Spinal cord (tissue), 10 donors: ENCODE results near the gene GAS7. TPM values are rescaled to one million over a fixed set of nuclear protein-coding genes. Genes with fewer than 3 reads are reported as not detected.

ENCODE experiments used
- DNase-seq, 6 donors: peaks; one replicate each; pipeline versions ENCODE4 v3.0.0 to v3.0.0-alpha.2; 2013 to 2015; ENCODE audit warnings: low spot score in 6 of 6, low read depth in 4 of 6
- H3K27ac ChIP-seq: one replicate; pipeline ENCODE4 v1.5.1; 2013; ENCODE audit warnings: low read depth, low read length, control low read depth
- H3K27me3 ChIP-seq: one replicate; pipeline ENCODE4 v1.6.1; 2013; ENCODE audit warnings: low read length; ENCODE audit not compliant: control insufficient read depth, insufficient read depth
- H3K36me3 ChIP-seq: one replicate; pipeline ENCODE4 v1.6.1; 2013; ENCODE audit warnings: low read length; ENCODE audit not compliant: control insufficient read depth, insufficient read depth
- H3K4me1 ChIP-seq: one replicate; pipeline ENCODE4 v1.6.1; 2013; ENCODE audit warnings: low read length; ENCODE audit not compliant: control insufficient read depth, insufficient read depth
- H3K4me3 ChIP-seq: one replicate; pipeline ENCODE4 v1.5.1; 2013; ENCODE audit warnings: low read depth, low read length, control low read depth
- H3K9me3 ChIP-seq: one replicate; pipeline ENCODE4 v1.6.1; 2013; ENCODE audit warnings: low read length; ENCODE audit not compliant: control insufficient read depth, insufficient read depth
- WGBS: methylation state at CpG from one replicate; pipeline ENCODE4 v1.1.5; 2013; ENCODE audit warnings: missing lambda C conversion rate; ENCODE audit not compliant: insufficient coverage; 5-methylcytosine and 5-hydroxymethylcytosine counted together
- polyA plus RNA-seq, 2 donors: library from polyadenylated mRNA; unstranded; fragments of 120-200 nt; gene quantifications; one replicate each; pipeline ENCODE4 v1.2.1, GENCODE V29; 2013; ENCODE audit not compliant: insufficient read length in 2 of 2
- total RNA-seq, 2 donors: library from RNA; depleted of rRNA in 1 of 2; stranded (reverse); fragments of 120-200 nt in 1 of 2; fragments of >200 nt in 1 of 2; gene quantifications; one replicate each; pipeline versions ENCODE4 v1.2.3 to v1.2.4, GENCODE V29; 2013 to 2014
- donor health status: healthy.

GAS7 gene
- total and polyA plus RNA-seq, 4 donors: 51.8 to 93.8 (median 79.1) TPM

DNA sequence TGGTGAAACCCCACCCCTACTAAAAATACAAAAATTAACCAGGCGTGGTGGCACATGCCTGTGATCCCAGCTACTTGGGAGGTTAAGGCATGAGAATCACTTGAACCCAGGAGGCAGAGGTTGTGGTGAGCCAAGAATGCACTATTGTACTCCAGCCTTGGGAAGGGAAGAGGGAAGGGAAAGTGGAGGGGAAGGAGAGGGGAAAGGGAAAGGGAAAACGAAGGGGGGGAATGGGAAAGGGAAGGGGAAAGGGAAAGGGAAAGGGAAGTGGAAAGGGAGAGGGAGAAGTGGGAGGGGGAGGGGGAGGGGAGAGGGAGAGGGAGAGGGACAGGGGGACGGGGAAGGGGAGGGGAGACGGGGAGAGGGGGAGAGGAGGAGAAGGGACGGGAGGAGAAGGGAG lies 122.5 kb downstream of the GAS7 start:
- no peak for DNase-seq
- WGBS: 80% methylated on average over 1 of the region's 5 CpGs
- no peaks in the 10 kb centered on the region for H3K4me1 ChIP-seq
- H3K27ac ChIP-seq: no peak overlapping the region
- H3K9me3 ChIP-seq: no peaks in the 10 kb centered on the region
- H3K27me3 ChIP-seq: no peaks in the 10 kb centered on the region
- H3K4me3 ChIP-seq: no peak overlapping the region
- H3K36me3 ChIP-seq: no peaks in the 10 kb centered on the region

DNA sequence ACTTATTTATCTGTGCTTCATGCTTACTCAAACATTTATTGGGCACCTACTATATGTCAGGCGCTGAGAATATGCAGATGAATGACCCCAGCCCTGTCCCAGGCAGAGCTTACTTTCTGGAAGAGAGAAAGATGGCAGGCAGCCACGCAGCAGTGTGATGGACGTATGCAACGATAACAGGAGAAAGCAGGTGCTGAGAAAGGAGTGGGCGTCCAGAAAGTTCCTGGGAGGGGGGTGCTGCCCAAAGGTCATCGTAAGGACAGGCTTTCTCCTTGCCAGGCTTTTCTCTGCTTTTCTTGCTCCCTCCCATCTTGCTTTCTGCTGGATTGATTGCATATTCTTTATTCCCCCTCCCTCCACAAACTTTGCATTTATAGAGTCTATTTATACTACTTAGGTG lies 124.5 kb downstream of the GAS7 start:
- Histone ChIP-seq H3K36me3 (no peaks in the 10 kb centered on the region), H3K4me1 (peaks cover 3% of the 10 kb centered on the region), H3K9me3 (no peaks in the 10 kb centered on the region), H3K27me3 (no peaks in the 10 kb centered on the region), H3K4me3 (no peak overlapping the region), H3K27ac (no peak overlapping the region)
- WGBS: 54% methylated on average over 5 of the region's 6 CpGs
- DNase-seq: no peak

DNA sequence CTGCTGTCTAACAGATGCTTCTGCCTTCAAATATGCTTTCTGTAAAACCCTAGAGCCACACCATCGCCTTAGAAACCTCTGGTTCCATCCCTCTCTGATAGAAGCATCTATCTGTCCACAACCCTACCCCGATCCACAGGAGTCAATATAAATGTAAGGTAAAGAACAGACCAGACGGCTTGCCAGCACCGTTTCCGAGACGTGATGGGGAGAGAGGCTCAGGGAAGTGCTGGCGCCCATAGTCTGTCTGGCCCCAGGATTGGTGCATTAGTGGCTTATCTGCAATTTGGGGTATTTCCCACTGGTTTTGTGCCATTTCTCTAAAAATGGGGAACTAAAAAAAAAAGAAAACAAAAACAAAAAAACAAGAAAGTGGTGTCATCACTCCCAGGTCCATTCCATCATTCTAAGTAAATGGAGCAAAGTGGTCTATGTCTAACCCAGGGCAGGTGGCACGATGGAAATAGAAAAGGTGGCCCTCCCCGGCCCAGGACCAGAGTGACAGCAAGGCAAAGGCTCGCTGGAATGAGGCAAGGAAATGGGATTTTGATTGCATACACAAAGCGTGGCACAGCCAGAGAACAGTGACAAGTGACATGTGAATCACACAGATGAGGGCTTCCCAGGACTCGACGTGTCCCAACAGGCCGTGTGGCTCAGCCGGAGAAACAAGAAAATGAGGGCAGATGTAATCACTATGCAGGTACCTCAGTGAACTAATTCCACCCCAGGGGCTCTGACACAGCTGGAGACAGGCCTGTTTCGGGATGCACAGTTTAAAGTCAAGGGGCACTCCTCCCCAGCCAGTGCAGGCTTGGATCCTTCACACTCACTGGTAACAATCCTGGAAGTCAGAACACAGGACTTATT lies 125.6 kb downstream of the GAS7 start:
- H3K27ac ChIP-seq: no peak overlapping the region
- H3K4me3 ChIP-seq: no peak overlapping the region
- 81% methylated on average over 12 of the region's 16 CpGs for WGBS
- H3K27me3 ChIP-seq: no peaks in the 10 kb centered on the region
- no peaks in the 10 kb centered on the region for H3K36me3 ChIP-seq
- no peak for DNase-seq
- no peaks in the 10 kb centered on the region for H3K9me3 ChIP-seq
- H3K4me1 ChIP-seq: peaks cover 3% of the 10 kb centered on the region

DNA sequence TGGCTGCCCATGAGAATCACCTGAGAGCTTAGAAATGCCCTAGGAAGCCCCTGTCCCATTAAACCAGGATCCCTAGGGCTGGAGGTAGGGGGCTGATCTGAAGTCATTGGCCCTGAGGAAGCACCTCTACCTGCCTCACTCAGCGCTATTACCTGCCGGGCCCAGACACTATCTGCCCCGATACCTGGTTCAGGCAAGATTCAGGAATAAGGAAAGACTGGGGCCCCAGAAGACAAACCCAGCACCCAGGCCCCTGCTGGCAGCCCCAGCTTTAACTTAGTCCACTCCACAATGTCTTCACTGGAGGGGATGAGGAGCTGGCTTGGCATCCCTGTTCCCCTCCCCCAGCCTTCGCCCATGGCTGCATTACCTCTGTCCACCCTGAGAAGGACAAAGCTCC lies 126.3 kb downstream of the GAS7 start:
- WGBS: 96% methylated on average over 4 of the region's 4 CpGs
- DNase-seq: no peak
- Histone ChIP-seq H3K27ac (no peak overlapping the region), H3K4me3 (no peak overlapping the region), H3K9me3 (no peaks in the 10 kb centered on the region), H3K4me1 (peaks cover 3% of the 10 kb centered on the region), H3K27me3 (no peaks in the 10 kb centered on the region), H3K36me3 (no peaks in the 10 kb centered on the region)

DNA sequence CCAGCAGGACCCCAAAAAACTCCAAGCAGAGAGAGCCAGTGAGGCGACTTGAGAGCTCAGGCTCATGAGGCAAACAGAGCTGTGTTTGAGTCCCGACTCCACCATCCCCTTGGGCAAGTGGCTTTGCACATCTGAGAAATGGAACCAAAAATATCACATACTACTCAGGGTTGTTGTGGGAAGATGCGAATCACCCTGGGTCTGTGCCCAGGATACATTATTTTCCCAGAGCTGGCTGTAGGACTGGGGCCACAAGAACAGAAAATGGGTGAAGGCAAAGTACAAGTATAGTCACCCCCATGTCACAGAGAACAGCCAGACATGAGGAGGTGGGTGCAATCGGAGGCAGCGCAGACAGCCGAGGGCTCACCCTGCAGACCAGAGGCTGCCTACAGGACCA lies 127.3 kb downstream of the GAS7 start:
- Histone ChIP-seq H3K4me3 (no peak overlapping the region), H3K4me1 (peaks cover 3% of the 10 kb centered on the region), H3K27me3 (no peaks in the 10 kb centered on the region), H3K27ac (no peak overlapping the region), H3K9me3 (no peaks in the 10 kb centered on the region), H3K36me3 (no peaks in the 10 kb centered on the region)
- 94% methylated on average over 4 of the region's 6 CpGs for WGBS
- no peak for DNase-seq

DNA sequence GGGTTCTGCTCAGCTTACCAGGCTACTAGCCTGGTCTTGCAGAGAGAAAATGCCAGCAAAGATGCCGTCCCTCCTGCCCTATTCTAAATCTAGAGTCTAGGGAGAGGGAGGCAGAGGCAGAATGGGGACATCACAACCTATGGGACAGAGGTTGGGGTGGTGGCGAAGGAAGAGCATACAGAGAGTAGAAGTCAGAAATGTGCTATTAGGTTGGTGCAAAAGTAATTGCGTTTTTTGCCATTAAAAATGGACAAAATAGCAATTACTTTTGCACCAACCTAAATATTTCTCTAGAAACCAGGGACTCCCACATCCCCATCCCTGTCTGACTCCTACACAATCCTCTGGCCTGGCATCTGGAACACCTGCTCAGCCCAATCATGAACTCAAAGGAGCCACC lies 127.7 kb downstream of the GAS7 start:
- no peaks in the 10 kb centered on the region for H3K36me3 ChIP-seq
- WGBS: no CpG with 5 or more reads among the region's 3 CpGs

DNA sequence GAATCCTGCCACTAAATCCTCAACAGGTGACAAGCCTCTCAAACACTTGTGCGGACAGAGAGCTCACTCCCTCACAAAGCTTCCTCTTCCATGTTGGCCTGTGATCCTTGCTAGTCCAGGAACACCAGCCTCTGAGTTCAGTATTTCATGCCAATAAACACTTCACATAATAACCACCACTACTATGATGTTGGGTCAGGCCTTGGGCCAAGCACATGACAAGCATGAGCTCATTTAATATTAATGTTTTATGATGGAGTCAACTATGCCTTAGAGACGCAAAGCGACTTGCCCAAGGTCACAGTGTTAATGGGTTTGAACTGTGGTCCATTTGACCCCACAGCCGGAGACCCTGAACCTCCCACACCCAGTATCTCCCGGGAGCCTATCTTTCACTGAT lies 129.1 kb downstream of the GAS7 start:
- no peak for DNase-seq
- WGBS: 48% methylated on average over 3 of the region's 5 CpGs
- Histone ChIP-seq H3K27ac (peak overlapping the region; percentile 30), H3K9me3 (no peaks in the 10 kb centered on the region), H3K4me3 (no peak overlapping the region), H3K27me3 (no peaks in the 10 kb centered on the region), H3K4me1 (peaks cover 5% of the 10 kb centered on the region), H3K36me3 (no peaks in the 10 kb centered on the region)

More for the DNA sequence above, 127.7 kb downstream of the GAS7 start:
- Histone ChIP-seq H3K4me1 (peaks cover 3% of the 10 kb centered on the region), H3K9me3 (no peaks in the 10 kb centered on the region), H3K27ac (no peak overlapping the region), H3K4me3 (no peak overlapping the region), H3K27me3 (no peaks in the 10 kb centered on the region)
- no peak for DNase-seq

DNA sequence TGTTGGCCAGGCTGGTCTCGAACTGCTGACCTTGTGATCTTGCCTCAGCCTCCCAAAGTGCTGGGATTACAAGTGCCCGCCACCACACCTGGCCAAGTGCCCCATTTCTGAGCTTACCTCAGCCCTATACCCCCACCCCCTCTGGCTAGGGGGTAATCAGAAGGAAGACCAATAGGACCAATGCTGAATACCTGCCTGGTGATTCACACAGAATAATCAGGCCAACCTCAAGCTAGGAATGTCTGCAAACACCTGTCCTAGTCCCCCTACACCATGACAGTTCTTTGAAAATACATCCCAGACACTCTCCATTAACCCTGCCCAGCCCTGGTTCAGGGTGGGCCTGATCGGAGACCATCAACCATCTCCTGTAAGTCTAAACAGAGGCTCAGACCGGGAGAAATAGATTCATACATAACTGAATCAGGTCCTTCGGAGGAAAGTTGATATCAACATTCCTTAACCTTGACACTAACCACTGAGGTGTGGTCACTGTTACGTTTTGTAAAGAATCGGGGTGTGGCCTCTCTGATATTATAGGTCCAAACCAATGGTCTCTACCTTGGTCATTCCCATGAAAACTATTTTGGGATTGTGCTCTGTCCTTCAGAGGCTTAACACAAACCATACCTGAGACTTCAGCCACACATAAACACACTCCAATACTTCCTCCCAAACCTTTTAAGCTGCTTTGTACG lies 130.8 kb downstream of the GAS7 start:
- Histone ChIP-seq H3K4me1 (peaks cover 22% of the 10 kb centered on the region), H3K27me3 (no peaks in the 10 kb centered on the region), H3K27ac (no peak overlapping the region), H3K9me3 (no peaks in the 10 kb centered on the region), H3K4me3 (no peak overlapping the region), H3K36me3 (no peaks in the 10 kb centered on the region)
- 95% methylated on average over 7 of the region's 8 CpGs for WGBS
- DNase-seq: no peak

DNA sequence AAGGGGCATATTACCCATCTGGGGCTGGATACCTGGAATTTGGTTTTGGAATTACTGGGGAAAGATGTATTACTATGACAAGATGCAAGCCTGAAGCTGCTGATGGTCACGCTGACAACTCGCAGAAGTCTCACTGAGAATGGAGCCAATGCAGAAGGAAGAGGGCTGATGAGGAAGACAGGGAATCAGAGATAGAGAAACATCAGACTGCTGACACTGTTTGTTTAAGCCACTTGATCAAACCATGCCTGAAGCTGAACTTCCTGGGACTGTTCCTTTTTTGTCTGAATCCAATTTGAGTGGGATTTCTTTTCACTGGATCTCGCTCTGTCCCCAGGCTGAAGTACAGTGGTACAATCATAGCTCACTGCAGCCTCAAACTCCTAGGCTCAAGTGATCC lies 133.9 kb downstream of the GAS7 start:
- no peak overlapping the region for H3K27ac ChIP-seq
- H3K4me3 ChIP-seq: no peak overlapping the region
- H3K4me1 ChIP-seq: peaks cover 48% of the 10 kb centered on the region
- WGBS: 96% methylated on average over 2 of the region's 3 CpGs
- H3K36me3 ChIP-seq: no peaks in the 10 kb centered on the region
- no peaks in the 10 kb centered on the region for H3K27me3 ChIP-seq
- H3K9me3 ChIP-seq: no peaks in the 10 kb centered on the region
- DNase-seq: no peak
